Stimulated activated CD4-positive, alpha-beta T cell treated with anti-CD3 and anti-CD28 coated beads, TNF-alpha, amount 100 ng/mL, for 4 hours (primary cell): ENCODE measurements around the gene KLHL30.

Experiments used
- DNase-seq, 3 experiments: peaks; one replicate each; pipeline ENCODE4 v3.0.0-alpha.2; 2020; ENCODE audit warnings: low read depth in 3 of 3

Gene KLHL30

DNA sequence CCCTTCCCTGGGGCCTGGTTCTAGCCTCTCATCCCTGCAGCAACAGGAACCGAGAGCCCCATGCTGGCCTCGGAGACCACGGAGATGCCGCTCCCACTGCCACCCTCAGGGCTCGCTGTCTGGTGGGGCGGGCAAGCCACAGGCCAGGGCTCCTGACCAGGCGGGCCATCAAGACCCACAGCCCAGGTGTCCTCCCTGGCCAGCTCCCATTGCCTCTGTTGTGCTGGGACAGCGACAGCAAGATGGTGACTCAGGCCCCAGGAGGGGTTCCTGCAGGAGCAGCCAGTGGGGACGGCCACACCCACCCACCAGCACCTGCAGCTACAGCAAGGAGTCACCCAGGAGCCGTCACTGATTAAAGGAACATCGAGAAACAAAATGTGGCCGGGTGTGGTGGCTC is 7.4 kb downstream of the KLHL30 start:
- no peak for DNase-seq

DNA sequence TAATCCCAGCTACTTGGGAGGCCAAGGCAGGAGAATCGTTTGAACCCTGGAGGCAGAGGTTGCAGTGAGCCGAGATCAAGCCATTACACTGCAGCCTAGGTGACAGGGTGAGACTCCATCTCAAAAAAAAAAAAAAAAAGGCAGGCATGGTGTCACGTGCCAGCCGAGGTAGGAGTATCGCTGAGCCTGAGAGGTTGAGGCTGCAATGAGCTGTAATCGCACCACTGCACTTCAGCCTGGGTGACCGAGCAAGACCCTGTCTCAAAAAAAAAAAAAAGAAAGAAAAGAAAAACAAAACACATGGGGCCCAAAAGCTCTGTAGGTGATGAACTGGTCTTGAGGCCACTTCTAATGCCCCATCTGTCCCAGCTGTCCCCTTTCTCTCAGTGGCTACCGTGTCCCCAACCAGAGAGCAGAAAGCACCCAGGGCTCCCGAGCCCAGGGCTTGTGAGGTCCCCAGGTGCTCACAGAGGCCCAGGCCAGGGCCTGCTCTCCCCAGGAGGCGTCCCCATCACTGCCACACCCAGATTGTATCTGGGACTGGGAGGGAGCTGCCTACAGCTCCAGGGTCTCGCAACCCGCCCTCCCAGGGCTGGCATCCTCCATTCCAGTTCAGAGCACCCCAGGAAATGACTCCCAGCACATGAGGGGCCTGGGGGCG is 8.5 kb downstream of the KLHL30 start:
- DNase-seq, result no peak

GRCh38 chr2:238148981-238149380 is 10.5 kb downstream of the KLHL30 start:
- no peak for DNase-seq

- no peak for DNase-seq
Observed at GRCh38 chr2:238149841-238150572, 11.5 kb downstream of the KLHL30 start.

GRCh38 chr2:238150686-238151085 is 12.2 kb downstream of the KLHL30 start:
- DNase-seq, result no peak

DNA sequence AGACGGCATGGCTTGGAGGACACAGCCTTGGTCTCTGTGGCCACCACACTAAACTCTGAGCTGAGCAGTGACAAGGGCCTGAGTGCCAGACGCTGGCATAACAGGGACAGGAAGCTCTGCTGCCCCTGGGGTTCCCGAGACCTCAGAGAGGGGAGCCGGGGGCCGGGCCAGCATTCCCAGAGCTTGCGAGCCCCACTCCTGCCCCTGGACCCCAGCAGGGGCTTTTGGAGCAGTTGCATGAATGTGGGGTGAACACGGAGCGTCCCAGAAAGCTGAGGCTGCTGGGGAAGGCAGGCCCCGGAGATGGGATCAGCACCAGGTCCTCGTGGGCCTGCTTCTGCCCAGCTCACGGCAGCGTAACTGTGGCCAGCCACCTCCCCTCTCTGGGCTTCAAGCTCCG is 12.7 kb downstream of the KLHL30 start:
- DNase-seq, result no peak

DNA sequence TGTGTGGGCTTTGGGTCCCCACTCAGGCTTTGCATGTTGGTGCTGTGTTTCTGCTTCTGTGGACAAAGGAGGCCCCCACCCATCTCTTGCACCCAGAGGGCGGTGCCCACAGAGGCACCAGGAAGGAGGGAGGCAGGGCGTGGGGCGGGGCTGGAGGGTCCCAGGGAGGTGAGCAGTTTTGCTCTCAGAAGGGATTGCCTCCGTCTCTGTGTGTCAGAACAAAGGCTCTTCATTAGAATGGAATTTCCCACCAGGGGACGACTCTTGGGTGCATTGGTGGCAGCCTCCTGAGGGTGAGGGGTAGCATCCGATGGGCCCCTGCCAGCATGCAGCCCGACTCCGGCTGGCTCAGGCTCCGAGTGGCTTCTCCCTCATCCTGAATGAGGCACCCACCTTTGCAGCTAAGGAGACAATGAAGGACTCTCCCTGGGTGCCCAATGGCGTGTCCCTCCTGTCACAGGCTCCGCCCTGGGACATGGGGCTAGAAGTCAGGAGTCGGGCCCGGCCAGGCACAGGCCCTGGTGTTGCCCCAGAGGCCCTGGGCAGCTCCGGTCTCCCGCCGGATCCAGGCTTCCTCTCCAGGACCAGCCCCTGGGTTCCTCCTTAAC is 13.3 kb downstream of the KLHL30 start:
- DNase-seq, result no peak

DNA sequence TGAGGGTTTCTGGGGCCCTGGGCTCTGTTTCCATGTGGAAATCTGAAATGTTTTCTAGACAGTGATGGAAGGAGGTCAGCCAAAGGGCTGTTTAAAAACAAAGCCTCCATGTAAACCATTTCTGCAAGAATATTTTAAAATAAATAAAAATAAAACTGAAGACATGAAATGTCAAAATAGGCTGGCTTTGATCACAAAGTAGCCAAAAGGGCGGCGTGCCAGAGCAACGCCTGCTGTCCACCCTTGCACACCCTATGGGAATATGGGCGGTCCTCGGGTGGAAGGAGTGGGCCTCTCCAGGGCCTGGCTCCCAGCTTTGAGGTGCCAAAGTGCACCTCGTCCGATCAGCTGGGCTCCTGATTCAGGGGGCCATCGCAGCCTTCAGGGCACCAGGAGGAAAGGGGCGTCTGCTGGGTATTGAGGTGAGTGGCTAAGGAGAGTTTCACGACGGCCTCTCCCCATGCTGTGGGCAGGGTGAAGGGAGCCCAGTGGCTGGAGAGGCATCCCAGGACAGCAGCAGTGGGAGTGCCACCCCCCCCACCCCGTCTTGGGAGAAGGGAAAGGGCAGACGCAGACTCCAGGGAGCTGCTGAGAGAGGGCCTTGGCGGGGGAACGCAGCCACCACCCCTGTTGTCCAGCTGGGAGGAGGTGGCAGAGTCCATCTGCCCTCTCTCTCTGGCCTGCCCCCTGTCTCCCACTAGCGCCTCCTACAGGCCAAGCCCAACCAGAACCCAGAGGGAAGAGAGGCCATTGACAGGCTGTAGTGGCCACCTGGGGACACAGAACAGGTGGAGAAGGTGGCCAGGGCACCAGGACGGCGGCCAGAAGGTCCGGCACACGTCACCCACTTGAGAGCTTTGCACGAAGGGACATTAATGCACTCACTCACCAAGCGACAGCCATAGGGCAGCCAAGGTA is 14.6 kb downstream of the KLHL30 start:
- DNase-seq, result no peak

GRCh38 chr2:238154570-238154969 is 16.1 kb downstream of the KLHL30 start:
- DNase-seq, result no peak

DNA sequence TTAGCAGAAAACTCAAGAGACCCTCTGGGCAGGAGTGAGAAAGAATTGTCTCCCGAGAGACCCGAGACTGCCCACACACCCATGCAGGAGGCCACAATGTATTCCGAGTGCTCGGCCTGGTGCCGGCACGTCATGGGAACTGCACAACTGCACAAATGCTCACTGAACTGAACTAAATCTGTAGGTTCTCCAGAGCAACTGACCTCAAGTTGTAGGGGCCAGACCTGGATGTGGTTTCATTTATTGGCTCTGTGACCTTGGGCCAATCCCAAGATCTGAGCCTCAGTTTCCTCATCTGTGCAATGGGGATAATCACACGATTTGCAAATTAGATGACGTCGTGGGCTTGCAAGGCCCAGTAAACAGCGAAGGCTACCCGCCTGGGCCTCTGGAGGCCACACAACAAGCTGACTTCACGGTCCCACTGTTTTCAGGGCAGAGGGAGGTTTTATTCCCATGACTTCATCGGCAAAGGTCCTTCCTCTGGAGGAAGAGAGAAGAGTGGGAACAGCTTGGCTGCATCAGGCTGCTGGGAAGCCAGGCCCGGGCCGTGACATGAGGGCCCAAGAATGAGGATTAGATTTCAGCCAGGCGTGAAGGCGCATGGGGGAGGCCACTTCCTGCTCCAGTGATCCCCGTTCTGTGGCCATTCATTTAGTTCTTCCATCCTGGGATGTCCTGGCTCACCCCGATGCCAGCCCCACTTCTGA is 16.7 kb downstream of the KLHL30 start:
- no peak for DNase-seq

DNA sequence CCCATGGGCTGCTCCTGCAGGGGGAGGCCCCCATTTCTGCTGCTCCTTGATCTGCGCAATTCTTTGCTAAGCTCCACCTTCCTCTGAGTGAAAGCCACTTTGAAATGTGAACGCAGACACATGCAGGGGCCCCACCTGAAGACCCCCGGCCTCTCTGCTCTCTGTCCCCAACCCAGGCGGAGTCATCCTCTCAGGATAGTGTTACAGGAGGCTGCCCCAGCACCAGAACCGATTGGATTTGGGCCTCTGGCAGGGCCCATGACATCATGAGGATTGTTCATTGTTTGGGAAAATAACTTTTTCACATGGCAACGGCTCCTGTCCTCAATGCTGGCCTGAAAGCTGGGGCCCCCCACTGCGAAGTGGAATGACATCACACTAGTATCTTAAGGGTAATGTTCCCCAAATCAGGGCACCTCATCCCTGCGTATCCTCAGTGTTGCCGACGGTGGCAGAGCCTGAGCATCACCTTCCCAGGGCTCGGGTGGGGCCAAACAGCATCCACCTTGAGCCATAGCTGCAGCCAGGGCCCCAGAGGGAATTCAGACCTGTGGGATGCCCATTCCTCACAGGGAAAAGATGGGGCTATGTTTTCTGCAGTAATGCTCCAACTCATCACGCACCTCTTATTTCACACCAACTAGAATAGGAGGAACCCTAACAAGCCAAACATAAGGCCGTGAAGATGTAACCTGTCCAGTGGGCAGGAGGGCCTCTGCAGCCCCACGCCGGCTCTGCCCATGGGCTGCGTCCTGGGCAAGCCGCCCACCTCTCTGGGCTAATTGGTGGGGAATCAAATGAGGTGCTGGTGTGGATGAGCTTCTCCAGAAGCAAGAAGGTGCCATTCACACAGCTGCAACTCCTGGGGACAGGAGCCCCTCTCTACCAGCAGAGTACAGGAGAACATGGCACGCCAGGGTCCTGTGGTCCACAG is 17.6 kb downstream of the KLHL30 start:
- no peak for DNase-seq

GRCh38 chr2:238157506-238158017 is 19.1 kb downstream of the KLHL30 start:
- DNase-seq, result no peak

GRCh38 chr2:238158018-238158508 is 19.6 kb downstream of the KLHL30 start:
- no peak for DNase-seq

- peak in 2 of 3 experiments; percentile 26 to 33 for DNase-seq
Observed at GRCh38 chr2:238158509-238159070, 20.1 kb downstream of the KLHL30 start, which contains the start of gene ERFE. TSS of gene ERFE (plus strand) at chr2:238158970. CDS start at chr2:238159008, 38 bp downstream.

- DNase-seq, result no peak
Observed at GRCh38 chr2:238159071-238159539, 20.6 kb downstream of the KLHL30 start.

DNA sequence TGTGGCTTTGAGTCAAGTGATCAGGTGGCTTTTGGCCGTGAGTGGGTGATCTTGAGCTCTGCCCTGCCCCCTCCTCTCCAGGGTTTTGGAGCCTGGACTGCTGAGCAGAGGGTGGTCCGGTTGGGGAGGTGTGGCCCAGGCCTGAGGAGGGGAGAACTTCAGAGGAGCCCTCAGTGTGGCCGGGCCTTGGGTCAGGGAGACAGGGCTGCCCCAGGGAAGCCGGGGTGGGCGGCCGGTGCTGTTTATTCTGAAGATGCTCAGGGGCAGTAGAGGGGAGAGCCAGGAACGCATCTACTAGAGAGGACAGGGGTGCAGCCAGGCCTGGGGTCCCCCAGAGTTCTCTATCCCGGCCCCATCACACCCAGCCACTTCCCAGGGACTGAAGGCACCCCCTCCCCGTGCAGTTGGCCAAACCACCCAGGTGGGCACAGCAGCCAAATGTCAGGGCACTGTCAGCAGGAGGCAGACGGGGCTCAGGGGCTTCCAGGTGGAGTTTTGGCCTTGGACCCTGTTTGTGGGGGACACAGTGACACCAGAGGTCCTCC is 21.3 kb downstream of the KLHL30 start:
- DNase-seq, result no peak

DNA sequence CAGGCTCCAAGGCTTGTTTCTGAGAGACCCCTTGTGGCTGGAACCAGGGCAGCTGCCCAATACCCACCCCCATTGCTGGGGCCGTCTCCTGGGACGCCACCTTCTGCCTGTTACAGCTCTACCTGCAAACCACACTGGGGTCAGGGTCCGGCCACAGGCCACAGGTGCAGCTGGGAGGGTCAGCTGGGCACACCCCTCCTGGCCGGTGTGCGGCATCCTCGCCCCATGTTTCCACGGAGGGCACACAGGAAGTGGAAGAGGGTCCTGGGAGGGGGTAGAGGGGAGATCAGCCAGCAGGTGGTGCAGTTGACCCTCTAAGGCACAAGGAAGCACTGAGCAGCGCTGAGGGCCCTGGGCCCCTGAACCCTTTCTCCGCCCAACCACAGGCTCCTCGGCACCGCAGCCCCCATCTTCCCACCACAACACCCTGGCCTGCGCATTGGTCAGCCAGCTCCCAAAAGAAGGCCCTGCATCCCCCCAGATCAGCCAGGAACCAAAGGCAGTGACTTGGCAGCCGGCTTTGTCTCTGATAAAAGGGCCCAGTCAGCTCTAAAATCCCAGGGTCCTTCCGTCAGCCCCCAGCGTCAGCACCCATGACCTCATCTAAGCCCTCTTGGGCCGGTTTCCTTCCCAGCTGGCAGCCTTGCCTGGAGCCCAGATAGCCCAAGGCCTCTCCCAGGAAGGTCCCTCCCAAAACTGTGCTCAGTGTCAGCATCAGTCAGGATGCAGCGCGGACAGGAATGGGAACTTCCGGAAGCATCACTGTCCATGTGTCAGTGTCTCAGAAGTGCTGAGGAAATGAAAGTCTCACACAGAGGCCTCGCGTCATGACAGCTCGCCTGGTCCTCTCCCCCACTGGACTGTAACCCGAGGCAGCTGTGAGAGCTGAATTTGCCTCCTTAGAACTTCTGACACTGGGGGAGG is 22.0 kb downstream of the KLHL30 start:
- no peak for DNase-seq
